Gastroesophageal sphincter (tissue), 4 donors: ENCODE measurements around the gene MAP3K10. TPM values are rescaled to one million over a fixed set of nuclear protein-coding genes. Genes with fewer than 3 reads are reported as not detected.

Experiments used
- ATAC-seq: fragments of 150-250 bp; one replicate; pipeline ENCODE4 v1.9.1; 2016; ENCODE audit warnings: mild to moderate bottlenecking, moderate library complexity
- H3K27ac ChIP-seq, 4 donors: fragments of 200-600 bp; sonication (generic) in 3 of 4; 1 replicate in 3 of 4; 2 replicates in 1 of 4; pipeline ENCODE4 v1.5.1; 2016 to 2019
- H3K27me3 ChIP-seq: fragments of 200-600 bp; sonication (generic); one replicate; pipeline ENCODE4 v1.5.1; 2019
- H3K36me3 ChIP-seq, 2 donors: fragments of 200-600 bp; sonication (generic); one replicate each; pipeline ENCODE4 v1.5.1; 2019; ENCODE audit warnings: control low read depth in 1 of 2
- H3K4me1 ChIP-seq, 3 donors: fragments of 200-600 bp; sonication (generic); 1 replicate in 2 of 3; 2 replicates in 1 of 3; pipeline ENCODE4 v1.5.1; 2016 to 2019; ENCODE audit warnings: control low read depth in 2 of 3
- H3K4me3 ChIP-seq, 2 donors: fragments of 200-600 bp; sonication (generic); one replicate each; pipeline ENCODE4 v1.5.1; 2019; ENCODE audit warnings: mild to moderate bottlenecking in 1 of 2, moderate library complexity in 1 of 2
- H3K9me3 ChIP-seq, 3 donors: fragments of 200-600 bp; sonication (generic); one replicate each; pipeline ENCODE4 v1.5.1; 2017 to 2019; ENCODE audit warnings: control low read depth in 2 of 3
- EP300 ChIP-seq: sonication (generic); formaldehyde crosslinking; IDR thresholded peaks from one replicate; pipeline ENCODE4 v1.6.1; 2017; ENCODE audit warnings: antibody characterized with exemption, mild to moderate bottlenecking
- POLR2A ChIP-seq, 2 donors: fragments of 450-650 bp; IDR thresholded peaks; one replicate each; pipeline ENCODE4 v1.6.1; 2017; ENCODE audit warnings: antibody characterized with exemption in 2 of 2, mild to moderate bottlenecking in 2 of 2, moderate library complexity in 1 of 2
- POLR2AphosphoS5 ChIP-seq: sonication (generic); formaldehyde crosslinking; IDR thresholded peaks from one replicate; pipeline ENCODE4 v1.6.1; 2017; ENCODE audit warnings: antibody characterized with exemption
- WGBS, 2 donors: methylation state at CpG; one replicate each; pipeline ENCODE4 v1.1.5; 2018; ENCODE audit warnings: low coverage in 1 of 2; 5-methylcytosine and 5-hydroxymethylcytosine counted together
- total RNA-seq, 4 donors: library from RNA; depleted of rRNA; stranded (reverse); fragments of >200 nt; gene quantifications; one replicate each; pipeline ENCODE4 v1.1.0, GENCODE V29; 2016
- TF ChIP-seq, protein P1 (sequence below), 4 experiments: fragments of 200-600 bp in 2 of 4; fragments of 450-650 bp in 2 of 4; sonication (generic) in 1 of 4; IDR thresholded peaks; one replicate each; pipeline ENCODE4 v1.5.1; 2017 to 2019; ENCODE audit warnings: antibody characterized with exemption in 4 of 4, mild to moderate bottlenecking in 2 of 4, moderate library complexity in 2 of 4

The MAP3K10 gene
- total RNA-seq, 4 donors from 2014 or later, result 9.8 to 21.3 (median 16.4) TPM

DNA sequence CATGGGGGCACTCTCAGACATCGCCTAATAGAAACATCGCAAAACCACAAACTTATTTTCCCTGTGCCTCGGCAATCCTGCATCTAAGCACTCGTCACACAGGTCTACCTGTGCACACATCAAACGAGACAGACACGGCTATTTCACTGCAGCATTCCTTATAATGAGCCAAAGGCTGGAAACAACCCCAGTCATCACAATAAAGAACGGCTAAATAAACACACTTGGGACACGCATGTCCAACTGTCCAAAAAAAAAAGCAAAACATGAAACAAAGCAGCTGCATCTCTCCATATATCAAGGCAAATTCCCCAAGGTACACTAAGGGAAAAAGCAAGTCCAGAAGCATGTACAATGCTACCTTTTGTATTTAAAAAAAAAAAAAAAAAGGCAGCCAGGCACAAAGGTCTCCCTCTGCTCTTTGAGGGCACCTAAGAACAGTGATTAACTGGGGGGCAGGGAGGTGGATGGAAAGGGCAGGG is 62.4 kb downstream of the MAP3K10 start:
- Histone ChIP-seq H3K4me1 (peaks cover 0 to 33% (median 4%) of the 10 kb centered on the region in 3 donors), H3K4me3 (no peak overlapping the region), H3K36me3 (peaks cover 0 to 82% of the 10 kb centered on the region in 2 donors), H3K27ac (no peak overlapping the region), H3K27me3 (no peaks in the 10 kb centered on the region), H3K9me3 (no peaks in the 10 kb centered on the region)
- TF ChIP-seq EP300 (no peak), POLR2A (IDR thresholded peaks at IDR 0.05) (no peak), POLR2AphosphoS5 (no peak)
- TF ChIP-seq, protein P1, sequence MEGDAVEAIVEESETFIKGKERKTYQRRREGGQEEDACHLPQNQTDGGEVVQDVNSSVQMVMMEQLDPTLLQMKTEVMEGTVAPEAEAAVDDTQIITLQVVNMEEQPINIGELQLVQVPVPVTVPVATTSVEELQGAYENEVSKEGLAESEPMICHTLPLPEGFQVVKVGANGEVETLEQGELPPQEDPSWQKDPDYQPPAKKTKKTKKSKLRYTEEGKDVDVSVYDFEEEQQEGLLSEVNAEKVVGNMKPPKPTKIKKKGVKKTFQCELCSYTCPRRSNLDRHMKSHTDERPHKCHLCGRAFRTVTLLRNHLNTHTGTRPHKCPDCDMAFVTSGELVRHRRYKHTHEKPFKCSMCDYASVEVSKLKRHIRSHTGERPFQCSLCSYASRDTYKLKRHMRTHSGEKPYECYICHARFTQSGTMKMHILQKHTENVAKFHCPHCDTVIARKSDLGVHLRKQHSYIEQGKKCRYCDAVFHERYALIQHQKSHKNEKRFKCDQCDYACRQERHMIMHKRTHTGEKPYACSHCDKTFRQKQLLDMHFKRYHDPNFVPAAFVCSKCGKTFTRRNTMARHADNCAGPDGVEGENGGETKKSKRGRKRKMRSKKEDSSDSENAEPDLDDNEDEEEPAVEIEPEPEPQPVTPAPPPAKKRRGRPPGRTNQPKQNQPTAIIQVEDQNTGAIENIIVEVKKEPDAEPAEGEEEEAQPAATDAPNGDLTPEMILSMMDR (IDR thresholded peaks at IDR 0.05), result no peak
- 68% methylated on average over 8 of the region's 8 CpGs; no CpG with 5 or more reads in 1 of the 2 donors for WGBS, 2 donors
- no peak for ATAC-seq

DNA sequence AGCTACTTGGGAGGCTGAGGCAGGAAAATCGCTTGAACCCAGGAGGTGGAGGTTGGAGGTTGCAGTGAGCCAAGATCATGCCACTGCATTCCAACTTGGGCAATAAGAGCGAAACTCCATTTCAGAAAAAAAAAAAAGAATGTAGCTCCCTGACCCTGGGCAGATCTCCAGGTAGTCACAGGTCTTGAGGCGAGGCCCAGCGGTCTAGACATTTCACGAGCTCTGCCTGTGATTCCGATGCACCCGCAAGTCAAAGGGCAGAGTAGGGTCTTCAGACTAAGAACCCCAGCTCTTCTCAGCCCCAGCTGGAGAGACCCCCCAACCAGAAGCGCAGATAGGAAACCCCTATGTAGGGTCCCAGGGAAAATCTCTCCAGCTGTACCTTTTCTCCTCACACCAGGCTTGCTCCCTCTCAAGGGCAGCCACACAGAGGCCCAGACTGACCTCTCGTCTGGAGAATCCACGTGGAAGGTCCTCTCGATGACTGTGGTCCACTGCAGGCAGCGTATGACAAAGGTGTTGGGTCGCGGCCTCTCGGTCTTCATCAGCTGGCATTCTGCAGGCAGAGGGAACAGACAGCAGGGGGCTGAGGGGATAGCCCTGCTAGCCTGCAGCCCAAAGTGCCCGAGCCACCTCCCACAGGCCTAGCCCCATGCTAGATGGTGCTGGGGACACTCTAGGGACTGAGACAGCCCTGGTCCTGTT is 63.6 kb downstream of the MAP3K10 start:
- no peak overlapping the region for H3K4me3 ChIP-seq
- H3K27ac ChIP-seq, result no peak overlapping the region
- peaks cover 0 to 72% of the 10 kb centered on the region in 2 donors for H3K36me3 ChIP-seq
- H3K4me1 ChIP-seq, result peaks cover 0 to 33% (median 4%) of the 10 kb centered on the region in 3 donors
- WGBS, 2 donors, result 89 to 100% methylated on average over 1 to 7 of the region's 16 CpGs
- H3K9me3 ChIP-seq, result no peaks in the 10 kb centered on the region
- TF ChIP-seq, protein P1 (IDR thresholded peaks at IDR 0.05), result no peak
- no peak for TF ChIP-seq EP300
- no peak for TF ChIP-seq POLR2A (IDR thresholded peaks at IDR 0.05)
- no peak for TF ChIP-seq POLR2AphosphoS5
- no peak for ATAC-seq
- no peaks in the 10 kb centered on the region for H3K27me3 ChIP-seq

DNA sequence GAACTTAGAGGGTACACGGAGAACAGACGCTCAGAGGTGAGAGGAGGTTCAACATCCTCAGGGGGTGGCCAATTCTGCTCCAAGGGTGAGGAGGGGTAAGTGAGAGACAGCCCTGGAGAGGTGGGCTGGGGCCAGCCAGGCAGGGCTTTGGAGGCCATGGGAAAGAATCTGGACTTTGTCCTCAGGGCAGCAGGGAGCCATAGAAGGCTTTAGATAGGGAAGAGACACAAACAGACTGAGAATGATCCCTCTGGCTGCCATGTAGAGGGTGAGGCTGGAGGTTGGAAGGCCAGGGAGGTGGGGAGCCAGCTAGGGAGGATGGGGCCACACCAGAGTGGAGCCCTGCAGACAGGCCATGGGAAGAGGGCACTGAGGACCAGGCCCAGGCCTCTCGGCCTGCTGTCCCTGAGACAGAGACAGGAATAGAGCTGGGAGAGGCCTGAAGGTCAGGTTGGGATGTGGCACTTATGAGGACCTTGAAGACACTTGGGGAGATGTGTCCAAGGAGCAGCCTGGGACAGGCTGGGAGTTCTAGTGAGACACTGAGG is 64.5 kb downstream of the MAP3K10 start:
- no peaks in the 10 kb centered on the region for H3K9me3 ChIP-seq
- ATAC-seq, result no peak
- peaks cover 0 to 33% (median 4%) of the 10 kb centered on the region in 3 donors for H3K4me1 ChIP-seq
- TF ChIP-seq EP300 (no peak), POLR2A (IDR thresholded peaks at IDR 0.05) (no peak), POLR2AphosphoS5 (no peak)
- TF ChIP-seq, protein P1 (IDR thresholded peaks at IDR 0.05), result no peak
- no peak overlapping the region for H3K27ac ChIP-seq
- peaks cover 0 to 64% of the 10 kb centered on the region in 2 donors for H3K36me3 ChIP-seq
- H3K4me3 ChIP-seq, result no peak overlapping the region
- 83 to 84% methylated on average over 1 to 3 of the region's 3 CpGs for WGBS, 2 donors
- no peaks in the 10 kb centered on the region for H3K27me3 ChIP-seq

DNA sequence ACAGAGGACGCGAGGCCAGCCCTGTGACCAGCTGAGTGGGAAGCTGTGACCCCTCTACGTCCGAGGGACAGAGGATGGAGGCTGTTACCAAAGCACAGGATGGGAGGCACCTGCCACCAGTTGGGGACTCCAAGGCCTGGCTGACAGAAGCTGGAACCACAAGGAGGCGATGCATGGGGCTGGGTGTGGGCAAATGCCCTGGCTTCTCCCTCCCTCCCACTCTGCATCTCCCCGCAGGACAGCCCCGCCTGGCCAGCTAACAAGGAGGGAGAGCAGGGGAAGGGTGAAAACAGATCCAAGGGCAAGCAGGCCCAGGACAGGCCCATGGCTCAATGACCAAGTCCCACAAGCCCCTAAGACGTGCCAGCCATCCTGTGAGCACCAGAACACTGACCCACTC is 65.3 kb downstream of the MAP3K10 start:
- H3K27me3 ChIP-seq, result no peaks in the 10 kb centered on the region
- peaks cover 0 to 58% of the 10 kb centered on the region in 2 donors for H3K36me3 ChIP-seq
- no peak for ATAC-seq
- H3K4me3 ChIP-seq, result no peak overlapping the region
- H3K27ac ChIP-seq, result no peak overlapping the region
- TF ChIP-seq POLR2A (IDR thresholded peaks at IDR 0.05), result no peak
- TF ChIP-seq, protein P1 (IDR thresholded peaks at IDR 0.05), result no peak
- TF ChIP-seq EP300, result no peak
- no peak for TF ChIP-seq POLR2AphosphoS5
- H3K4me1 ChIP-seq, result peaks cover 0 to 33% (median 4%) of the 10 kb centered on the region in 3 donors
- no peaks in the 10 kb centered on the region for H3K9me3 ChIP-seq
- 79% methylated on average over 4 of the region's 8 CpGs; no CpG with 5 or more reads in 1 of the 2 donors for WGBS, 2 donors
